GM21360 (cell line): ENCODE data around the gene MAP4.
"Not testable (repeated sequence)": the region's sequence is repeated elsewhere in the genome, so short reads cannot be mapped to it uniquely, and the experiment has no call there.

Source experiments
- ATAC-seq: cut with Tn5 transposase; IDR thresholded peaks from one replicate; pipeline ENCODE4 v1.9.1; 2021; ENCODE audit warnings: mild to moderate bottlenecking, moderate library complexity; ENCODE audit not compliant: unreplicated experiment

MAP4 gene

DNA sequence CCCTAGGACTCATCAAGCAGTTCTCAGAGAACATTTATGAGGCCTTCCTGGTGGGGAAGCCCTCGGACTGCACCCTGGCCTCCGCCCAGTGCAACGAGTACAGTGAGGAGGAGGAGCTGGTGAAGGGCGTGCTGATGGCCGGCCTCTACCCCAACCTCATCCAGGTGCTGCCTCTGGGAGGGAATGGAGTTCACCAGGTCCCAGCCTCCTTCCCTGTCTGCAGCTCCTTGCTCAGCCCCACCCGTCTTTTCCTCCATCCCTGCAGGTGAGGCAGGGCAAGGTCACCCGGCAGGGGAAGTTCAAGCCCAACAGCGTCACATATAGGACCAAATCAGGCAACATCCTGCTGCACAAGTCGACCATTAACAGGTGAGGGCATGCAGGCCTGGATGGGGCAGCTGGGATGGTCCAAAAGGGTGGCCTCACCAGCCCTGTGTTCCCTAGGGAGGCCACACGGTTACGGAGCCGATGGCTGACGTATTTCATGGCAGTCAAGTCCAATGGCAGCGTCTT, 167.0 kb downstream of the MAP4 start:
- no peak for ATAC-seq

DNA sequence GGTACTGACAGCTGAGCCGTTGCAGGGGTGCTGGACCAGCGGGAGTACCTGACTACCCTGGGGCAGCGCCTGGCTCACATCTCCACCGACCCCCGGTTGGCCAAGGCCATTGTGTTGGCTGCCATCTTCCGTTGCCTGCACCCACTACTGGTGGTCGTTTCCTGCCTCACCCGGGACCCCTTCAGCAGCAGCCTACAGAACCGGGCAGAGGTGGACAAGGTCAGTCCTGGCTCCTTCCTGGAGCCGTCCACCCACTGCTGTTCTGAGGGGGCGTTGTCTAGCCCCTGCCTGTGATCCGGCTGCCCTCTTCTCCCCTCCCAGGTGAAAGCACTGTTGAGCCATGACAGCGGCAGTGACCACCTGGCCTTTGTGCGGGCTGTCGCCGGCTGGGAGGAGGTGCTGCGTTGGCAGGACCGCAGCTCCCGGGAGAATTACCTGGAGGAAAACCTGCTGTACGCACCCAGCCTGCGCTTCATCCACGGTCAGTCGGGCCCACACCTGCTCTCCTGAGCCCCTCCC, 167.6 kb downstream of the MAP4 start:
- no peak for ATAC-seq

DNA sequence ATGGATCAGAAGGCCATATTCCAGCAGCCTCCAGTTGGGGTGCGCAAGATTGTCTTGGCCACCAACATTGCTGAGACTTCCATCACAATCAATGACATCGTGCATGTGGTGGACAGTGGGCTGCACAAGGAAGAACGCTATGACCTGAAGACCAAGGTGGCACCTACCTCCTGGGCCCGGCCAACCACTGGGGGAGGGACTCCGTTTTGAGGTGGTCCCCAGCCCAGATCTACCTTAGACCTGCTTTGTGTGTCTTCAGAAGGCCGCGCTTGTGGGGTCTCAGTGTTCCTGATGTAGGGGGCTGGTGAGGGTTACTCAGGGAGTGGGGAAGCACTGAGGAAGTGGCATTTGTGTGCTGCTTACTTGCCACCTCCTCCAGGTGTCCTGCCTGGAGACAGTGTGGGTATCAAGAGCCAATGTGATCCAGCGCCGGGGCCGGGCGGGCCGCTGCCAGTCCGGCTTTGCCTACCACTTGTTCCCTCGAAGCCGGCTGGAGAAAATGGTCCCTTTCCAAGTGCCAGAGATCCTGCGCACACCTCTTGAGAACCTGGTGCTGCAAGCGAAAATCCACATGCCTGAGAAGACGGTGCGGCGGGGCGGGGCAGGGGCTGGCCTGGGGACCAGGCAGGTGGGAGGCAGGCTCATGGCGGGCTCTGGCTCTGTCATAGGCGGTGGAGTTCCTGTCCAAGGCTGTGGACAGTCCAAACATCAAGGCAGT, 168.3 kb downstream of the MAP4 start:
- ATAC-seq: no peak

DNA sequence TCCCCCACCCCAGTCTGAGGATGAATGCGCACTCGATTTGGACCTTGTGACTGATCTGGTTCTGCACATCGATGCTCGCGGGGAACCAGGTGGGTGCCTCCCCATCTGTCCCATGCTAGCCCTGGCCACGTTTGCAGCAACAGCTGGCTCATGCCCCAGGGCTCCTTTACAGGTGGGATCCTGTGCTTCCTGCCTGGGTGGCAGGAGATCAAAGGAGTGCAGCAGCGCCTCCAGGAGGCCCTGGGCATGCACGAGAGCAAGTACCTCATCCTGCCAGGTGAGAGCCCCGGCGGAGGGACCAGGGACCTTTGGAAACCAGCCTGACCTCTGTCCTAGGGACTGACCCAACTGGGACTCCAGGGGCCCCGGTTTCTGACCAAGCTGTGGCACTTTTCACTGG, 169.0 kb downstream of the MAP4 start:
- no peak for ATAC-seq

DNA sequence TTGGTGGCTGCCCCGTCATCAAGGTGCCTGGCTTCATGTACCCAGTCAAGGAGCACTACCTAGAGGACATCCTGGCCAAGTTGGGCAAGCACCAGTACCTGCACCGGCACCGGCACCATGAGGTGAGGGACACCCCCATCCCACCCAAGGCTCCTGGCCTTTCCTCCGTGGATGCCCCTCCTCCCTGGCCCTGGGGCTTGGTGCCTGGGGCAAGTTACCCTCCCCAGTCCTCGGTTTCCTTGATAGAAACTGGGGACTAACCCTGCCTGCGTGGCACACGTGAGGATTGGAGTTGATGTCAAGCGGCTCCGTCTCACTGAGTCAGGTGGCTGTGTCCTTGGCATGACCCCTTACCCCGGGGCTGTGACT, 169.4 kb downstream of the MAP4 start:
- ATAC-seq: no peak

DNA sequence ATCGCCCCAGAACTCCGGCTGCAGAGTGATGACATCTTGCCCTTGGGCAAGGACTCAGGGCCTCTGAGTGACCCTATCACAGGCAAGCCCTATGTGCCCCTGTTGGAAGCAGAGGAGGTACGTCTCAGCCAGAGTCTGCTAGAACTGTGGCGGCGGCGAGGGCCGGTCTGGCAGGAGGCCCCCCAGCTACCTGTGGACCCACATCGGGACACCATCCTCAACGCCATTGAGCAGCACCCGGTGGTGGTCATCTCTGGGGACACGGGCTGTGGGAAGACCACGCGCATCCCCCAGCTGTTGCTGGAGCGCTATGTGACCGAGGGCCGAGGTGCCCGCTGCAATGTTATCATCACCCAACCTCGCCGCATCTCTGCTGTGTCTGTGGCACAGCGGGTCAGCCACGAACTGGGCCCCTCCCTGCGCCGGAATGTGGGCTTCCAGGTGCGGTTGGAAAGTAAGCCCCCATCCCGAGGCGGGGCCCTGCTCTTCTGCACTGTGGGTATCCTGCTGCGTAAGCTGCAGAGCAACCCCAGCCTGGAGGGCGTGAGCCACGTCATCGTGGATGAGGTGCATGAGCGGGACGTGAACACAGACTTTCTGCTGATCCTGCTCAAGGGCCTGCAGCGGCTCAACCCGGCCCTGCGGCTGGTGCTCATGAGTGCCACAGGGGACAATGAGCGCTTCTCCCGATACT, 169.9 kb downstream of the MAP4 start:
- no peak for ATAC-seq

DNA sequence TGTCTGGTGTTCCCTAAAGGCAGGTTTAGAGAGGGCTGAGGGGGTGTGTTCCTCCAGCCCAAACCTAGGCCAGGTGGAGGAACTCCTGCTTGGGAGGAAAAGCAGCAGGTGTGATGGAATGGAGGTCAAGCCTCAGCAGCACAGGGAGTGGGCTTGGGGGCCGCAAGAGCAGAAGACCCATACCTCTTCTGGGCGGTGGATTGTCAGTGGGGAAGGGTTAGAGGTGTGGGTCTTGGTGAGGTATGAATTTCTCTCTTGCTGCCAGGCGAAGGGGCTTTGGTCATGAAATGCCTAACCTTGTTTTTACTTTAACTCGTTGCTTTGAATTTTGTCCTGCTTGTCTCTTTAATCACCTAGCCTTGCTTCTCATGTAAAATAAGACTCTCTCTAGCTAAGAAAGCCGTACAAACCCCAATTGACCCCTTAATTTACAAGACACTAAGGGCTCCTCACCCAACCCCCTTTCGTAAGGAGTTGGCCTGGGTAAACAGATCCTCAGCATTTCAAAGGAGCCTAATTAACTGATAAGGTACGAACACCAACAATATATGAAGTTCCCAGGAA, 174.3 kb downstream of the MAP4 start:
- ATAC-seq: no peak

DNA sequence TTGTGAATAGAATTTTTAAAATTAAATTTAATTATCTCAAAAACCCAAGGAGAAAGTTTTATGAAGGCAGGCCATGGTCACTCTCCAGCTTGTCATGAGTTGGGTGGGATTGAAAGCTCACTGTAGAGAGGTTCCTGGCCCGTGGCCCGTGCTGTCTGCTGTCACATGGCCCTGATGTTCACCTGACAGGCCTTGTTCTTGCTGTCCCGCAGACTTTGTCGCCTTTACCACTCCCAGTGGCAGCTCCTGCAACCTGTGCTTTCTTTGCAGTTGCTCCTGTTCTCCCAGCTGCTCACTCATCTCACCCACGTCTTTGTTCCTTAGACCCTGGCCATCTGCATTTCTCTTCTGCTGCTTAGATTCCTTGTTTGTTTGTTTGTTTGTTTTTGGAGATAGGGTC, 177.7 kb downstream of the MAP4 start:
- ATAC-seq: no peak

DNA sequence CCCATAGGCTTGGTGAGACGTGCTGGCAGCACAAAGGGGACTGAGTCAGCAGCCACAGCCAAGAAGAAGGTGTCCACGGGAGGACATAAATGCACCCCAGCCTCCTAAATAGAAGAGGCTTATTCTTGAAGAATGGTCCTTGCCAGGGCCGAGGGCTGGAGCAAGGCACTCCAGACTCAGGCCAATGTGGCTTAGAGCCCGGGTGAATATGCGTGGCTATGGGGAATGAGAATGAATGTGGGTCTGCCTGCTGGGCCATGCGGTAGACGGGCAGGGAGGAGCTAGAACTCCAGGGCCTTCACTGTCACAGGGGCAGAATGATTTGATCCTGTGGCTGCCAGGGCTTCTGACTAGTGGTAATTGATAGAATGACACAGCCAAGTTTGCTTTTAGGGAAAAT, 179.2 kb downstream of the MAP4 start:
- no peak for ATAC-seq

DNA sequence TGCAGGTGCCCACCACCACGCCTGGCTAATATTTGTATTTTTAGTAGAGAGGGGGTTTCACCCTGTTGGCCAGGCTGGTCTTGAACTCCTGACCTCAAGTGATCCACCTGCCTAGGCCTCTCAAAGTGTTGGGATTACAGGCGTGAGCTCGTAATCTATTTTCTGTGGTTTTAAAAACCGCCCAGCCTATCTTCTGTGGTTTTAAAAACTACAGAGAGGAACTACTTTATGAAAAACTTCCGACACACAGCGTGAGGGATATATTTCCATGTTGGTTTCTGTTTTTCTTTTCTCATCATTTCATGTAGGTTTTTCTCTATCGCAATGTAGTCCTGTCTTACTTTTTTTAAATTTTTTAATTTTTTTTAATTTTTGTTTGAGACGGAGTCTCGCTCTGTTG, 186.7 kb downstream of the MAP4 start:
- ATAC-seq: not testable (repeated sequence)

DNA sequence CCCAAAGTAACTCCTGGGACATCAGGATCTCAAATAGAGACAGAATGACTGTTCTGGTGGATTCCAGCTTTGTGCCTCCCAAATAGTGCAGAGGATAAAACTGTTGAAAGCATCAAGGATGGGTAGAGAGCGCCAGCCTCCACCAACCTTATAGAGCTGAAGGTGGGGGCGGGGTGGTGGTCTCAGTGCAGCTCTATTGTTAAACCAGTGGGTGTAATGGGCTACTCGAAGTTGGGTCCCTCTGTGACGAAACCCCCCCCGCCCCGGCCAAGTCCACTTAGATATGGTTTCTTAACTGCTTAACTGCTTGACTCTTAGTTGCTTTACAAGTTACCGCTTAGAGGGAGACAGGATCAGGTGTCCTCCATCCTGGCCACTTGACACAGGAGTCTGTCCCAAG, 190.6 kb downstream of the MAP4 start:
- ATAC-seq: no peak

DNA sequence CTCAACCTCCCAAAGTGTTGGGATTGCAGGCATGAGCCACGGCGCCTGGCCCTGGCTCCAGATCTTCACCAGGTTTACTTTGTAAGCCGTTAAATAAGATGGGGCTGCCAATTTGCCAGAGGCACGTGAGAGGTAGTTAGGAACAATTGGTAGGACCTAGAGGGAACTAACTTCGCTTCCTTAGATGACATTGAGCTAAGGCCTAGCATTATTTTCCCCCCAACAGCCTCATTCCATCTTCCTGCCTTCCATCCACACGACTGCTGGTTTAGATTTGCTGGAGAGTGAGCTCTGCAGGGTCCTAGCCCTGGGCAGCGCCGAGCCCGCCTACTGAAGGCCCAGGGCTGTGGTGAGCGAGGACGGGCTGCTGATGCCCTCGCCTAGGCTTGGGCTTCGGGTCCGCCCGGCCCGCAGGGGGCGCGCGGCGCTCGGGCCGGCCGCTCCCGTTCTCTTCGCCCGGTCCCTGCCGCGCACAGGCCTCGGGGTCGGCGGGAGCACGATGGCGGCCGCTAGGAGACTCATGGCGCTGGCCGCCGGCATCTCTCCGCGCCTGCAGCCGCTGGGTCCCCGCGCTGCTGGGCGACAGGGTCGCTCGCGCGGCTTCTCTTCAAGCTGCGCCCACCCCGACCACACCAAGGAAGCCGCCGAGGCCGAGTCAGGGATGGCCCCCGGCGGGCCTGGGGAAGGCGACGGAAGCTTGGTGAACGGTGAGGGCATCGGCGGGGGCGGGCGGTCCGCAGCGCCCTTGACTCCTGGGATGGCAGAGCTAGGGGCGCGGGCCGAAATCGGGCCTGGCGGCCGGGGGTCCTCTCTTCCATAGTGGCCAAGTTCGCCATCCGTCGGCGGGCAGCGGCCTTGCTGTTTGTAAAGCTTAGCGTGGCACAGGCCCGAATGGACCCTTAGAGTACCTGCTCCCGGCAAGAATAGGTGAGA, 191.4 kb downstream of the MAP4 start:
- peak; percentile 92 for ATAC-seq

DNA sequence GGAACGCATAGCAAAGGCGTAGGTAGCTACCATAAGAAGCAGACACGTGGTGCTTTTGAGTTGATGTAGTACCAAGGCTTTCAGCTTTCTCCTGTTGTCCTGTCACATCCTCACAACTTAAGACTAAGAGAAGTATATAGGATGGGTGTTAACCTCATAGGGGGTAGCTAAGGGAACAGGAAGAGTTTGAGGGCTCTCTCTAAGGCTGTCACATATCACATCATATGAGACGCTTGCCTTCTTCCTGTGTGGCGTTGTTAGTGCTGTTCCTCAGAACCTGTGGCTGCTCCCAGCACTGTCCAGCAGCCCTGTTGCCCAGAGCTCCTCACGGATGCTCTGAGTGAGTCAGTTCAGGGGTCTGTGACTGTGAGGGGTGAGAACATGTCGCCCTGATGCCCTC, 198.6 kb downstream of the MAP4 start:
- no peak for ATAC-seq

DNA sequence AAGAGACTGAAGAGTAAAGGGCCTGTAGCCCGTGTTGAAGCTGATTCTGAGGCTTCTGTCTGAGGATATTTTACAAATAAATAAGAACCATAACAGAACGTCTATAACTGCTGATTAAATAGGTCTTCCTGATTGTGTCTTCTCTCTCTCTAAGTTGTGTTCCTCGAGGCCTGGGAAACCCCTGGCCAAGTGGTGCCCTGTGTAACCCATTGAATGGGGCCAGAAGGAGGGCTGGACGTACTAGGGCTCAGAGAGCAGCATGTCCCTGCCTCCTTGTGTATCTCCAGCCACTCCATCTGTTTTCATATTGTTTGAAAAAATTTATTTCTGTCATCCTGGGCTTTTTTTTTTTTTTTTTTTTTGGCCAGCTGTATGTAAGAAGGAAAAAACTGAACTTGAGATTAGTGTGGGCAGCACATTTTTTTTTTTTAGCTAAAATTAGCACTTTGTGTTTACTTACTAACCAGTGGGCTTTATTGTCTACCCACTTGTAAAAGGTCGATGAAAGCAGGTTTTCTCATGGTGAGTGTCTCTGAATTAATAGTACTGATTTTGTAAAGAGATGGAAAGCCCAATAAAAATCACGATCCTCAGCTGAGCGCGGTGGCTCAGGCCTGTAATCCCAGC, 202.6 kb downstream of the MAP4 start:
- ATAC-seq: no peak

DNA sequence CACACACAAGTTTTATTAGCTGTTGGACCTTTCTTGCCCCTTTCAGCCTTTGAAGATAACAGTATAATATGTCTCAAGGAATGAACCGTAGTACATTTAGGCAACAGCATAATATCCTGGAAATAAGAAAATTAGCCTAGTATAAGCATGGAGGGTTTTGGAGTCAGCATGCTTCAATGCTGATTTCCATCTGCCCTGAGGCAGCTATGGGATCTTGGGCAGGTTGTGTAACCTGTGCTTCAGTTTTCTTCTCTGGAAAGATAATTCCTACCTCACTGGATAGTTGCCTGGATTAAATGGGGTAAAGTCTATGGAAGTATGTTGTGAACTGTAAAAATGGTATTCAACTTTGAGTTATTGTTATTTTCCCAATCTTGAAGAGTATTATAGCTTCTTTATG, 211.6 kb downstream of the MAP4 start:
- ATAC-seq: no peak

DNA sequence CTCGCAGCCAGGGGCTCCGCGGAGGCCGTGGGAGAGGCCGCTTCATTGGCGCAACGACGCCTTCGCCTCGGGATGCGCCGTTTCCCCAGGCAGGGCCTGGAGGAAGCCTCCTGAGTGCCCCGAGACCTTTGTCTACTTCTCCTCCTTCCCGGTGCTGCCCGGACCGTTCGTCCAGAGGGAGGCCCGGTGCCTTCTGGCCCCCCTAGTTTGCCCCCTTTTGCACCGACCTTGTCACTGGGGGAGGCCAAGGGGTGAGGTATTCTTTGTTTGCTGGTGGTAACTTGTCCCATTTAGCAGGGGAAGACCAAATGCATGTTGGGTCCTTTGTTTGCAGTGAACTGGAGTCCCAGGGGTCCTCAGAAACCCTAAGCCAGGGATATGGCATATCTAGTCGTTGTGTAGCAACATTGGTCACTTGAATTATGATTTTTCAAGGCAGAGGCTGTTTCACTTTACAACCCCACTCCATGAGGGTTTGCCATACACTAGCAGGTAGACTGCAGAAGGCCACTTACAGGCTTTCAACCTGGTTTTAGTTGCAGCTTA, 212.7 kb downstream of the MAP4 start:
- ATAC-seq: no peak

DNA sequence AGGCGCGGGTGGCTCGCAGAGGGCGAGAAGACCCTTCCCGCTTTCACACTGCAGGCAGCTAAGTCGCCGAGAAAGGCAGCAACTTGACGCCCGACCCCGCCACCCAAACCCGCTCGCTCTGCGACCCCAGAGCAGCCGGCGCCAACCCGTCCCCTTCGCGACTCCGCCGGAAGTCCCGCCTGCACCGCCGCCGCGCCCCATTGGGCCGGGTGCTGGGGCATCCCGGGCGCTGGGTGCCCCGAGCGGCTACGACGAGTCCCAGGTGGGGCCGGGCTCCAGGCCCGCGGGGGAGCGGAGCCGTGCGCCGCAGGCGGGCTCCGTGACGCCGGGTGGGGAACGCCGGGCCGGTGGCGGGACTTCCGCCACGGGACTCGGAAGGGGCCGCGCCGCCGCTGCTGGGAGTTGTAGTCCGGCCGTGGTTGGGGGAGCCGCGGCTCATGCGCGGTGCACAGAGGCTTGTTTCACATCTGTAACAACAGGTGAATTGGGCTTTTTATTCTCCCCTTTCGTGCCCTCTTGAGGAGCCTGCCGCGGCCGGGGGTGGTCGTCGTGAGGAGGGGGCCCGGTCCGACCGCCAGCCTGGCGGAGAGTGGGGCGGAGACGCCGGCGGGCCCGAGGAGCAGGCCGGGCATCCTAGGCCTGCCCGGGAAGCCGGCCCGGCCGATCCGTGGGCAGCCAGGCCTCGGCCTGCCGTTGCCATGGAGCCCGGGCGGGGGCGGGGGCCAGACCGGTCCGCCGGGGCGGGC, 213.3 kb downstream of the MAP4 start, which contains the start of gene DHX30:
Gene DHX30, plus strand, starts transcription at position 405 of the 746 bp plus-strand sequence. CDS start 7,546 bp downstream, outside the sequence.
- ATAC-seq: peak; percentile 69
